HG03066 (cell line): ENCODE results near the gene UCHL5.

Experiments used
- ATAC-seq: cut with Tn5 transposase; IDR thresholded peaks from one replicate; pipeline ENCODE4 v1.9.1; 2021; ENCODE audit warnings: low read depth; ENCODE audit not compliant: unreplicated experiment

Gene UCHL5

GRCh38 chr1:192973202-192973601 lies 86.0 kb downstream of the UCHL5 start:
- no peak for ATAC-seq

- ATAC-seq, result no peak
Observed at GRCh38 chr1:192969091-192969490, 90.1 kb downstream of the UCHL5 start.

- no peak for ATAC-seq
Observed at GRCh38 chr1:192968323-192968722, 90.8 kb downstream of the UCHL5 start.

- no peak for ATAC-seq
Observed at GRCh38 chr1:192967901-192968300, 91.3 kb downstream of the UCHL5 start.

GRCh38 chr1:192967211-192967877 lies 91.8 kb downstream of the UCHL5 start:
- ATAC-seq, result no peak

- no peak for ATAC-seq
Observed at GRCh38 chr1:192966073-192966472, 93.1 kb downstream of the UCHL5 start.

- ATAC-seq, result no peak
Observed at GRCh38 chr1:192962901-192963300, 96.3 kb downstream of the UCHL5 start.
